ENCODE data around the gene VWA3A. TPM values are rescaled to one million over a fixed set of nuclear protein-coding genes. Genes with fewer than 3 reads are reported as not detected.
A peak's percentile ranks its signal among the peaks of the same experiment; 100 is the strongest.

Gene VWA3A
- total and polyA plus RNA-seq, 2 of the 8 experiments (the other 6 are each of a cell fraction or from before 2014, with no cell fraction given): 0.05 TPM; not detected in 1

DNA sequence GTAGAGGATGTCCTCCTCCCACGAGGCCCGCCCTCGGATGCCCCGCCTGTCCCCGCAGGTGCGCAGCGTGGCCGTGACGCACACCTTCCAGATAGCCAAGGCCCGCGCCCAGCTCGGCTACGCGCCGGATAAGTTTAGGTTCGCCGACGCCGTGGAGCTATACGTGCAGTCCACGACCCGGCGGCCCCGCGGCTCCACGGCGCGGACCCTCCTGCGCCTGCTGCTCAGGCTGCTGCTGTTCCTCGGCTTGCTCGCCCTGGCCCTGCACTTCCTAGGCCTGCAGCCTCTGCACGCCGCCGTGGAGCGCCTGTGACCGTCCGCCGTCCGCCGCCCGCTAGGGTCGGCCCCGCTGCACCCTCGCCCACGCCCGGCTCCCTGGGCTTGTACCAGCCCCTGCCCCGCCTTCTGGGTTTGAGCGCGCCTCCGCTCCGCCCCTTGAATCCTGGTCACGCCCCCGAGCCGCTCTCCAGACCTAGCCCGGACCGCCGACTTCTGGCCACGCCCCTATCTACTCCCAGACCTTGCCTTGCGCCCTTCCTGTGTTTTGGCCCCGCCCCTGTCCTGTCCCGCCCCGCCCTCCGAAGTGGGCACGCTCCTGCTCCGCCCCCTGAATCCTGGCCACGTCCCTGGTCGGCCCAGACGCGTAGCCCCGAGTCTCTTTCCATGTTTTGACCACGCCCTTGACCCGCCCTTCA is 97.9 kb downstream of the VWA3A start:
- H4K91ac ChIP-seq (replicated peaks; ENCODE audit: insufficient read length, low read length): no peak overlapping the region
- no peak overlapping the region for H2BK20ac ChIP-seq (ENCODE audit: low read length)
- H3K27me3 ChIP-seq (replicated peaks in 1 of 4; ENCODE audit: control insufficient read depth in 3 of 4, extremely low read depth in 1 of 4, insufficient read depth in 3 of 4, low read length in 3 of 4): peaks cover 0 to 6% (median 2%) of the 10 kb centered on the region in 4 experiments; a peak in 4 of 7 replicates
- H3K14ac ChIP-seq (ENCODE audit: insufficient read length): no peak overlapping the region
- 2% methylated on average over 40 of the region's 72 CpGs; no CpG with 5 or more reads in 1 of the 2 experiments for WGBS, 2 experiments (ENCODE audit: extremely low coverage in 1 of 2, insufficient coverage in 1 of 2, insufficient read length in 1 of 2, insufficient replicate concordance in 2 of 2, low coverage in 1 of 2, low lambda C conversion rate in 2 of 2, missing lambda C conversion rate in 1 of 2)
- no peak for DNase-seq (ENCODE audit: low read depth in 1 of 2, low spot score in 2 of 2)
- H3K4me3 ChIP-seq (ENCODE audit: extremely low read depth in 1 of 4, insufficient read depth in 2 of 4, low read depth in 3 of 4, low read length in 4 of 4): peak overlapping the region; percentile 66 to 79 (median 67)
- no peak overlapping the region for H4K5ac ChIP-seq (ENCODE audit: insufficient read length, low read depth, low read length)
- H3K4me2 ChIP-seq (ENCODE audit: insufficient read depth in 1 of 2, low read depth in 2 of 2, low read length in 2 of 2): peak overlapping the region; percentile 92 to 98
- H2BK15ac ChIP-seq (ENCODE audit: low read length): no peak overlapping the region
- H3K4me1 ChIP-seq (replicated peaks in 1 of 4; ENCODE audit: control insufficient read depth in 3 of 4, insufficient read depth in 4 of 4, low read length in 3 of 4): peaks cover 4 to 14% (median 10%) of the 10 kb centered on the region in 4 experiments; a peak in 6 of 7 replicates
- no peaks in the 10 kb centered on the region for H3K79me2 ChIP-seq (ENCODE audit: control insufficient read depth in 1 of 2, insufficient read depth in 2 of 2, low read length in 2 of 2)
- H2BK120ac ChIP-seq (replicated peaks; ENCODE audit: low read depth, low read length): no peak overlapping the region
- no peak overlapping the region for H3K4ac ChIP-seq (replicated peaks; ENCODE audit: insufficient read length, low read depth, low read length)
- H4K8ac ChIP-seq (ENCODE audit: extremely low read depth, insufficient read depth, low read length): no peak overlapping the region; the same call in 1 of the 2 replicates
- H4K20me1 ChIP-seq (replicated peaks in 1 of 2; ENCODE audit: control insufficient read depth in 1 of 2, insufficient read depth in 2 of 2, low read length in 2 of 2): no peaks in the 10 kb centered on the region
- no peak overlapping the region for H3K18ac ChIP-seq (ENCODE audit: extremely low read depth, low read length)
- H3K27ac ChIP-seq (ENCODE audit: low read depth, low read length): no peak overlapping the region
- no peaks in the 10 kb centered on the region for H3K79me1 ChIP-seq (ENCODE audit: low read depth, low read length)
- peaks cover 8% of the 10 kb centered on the region for H3K23me2 ChIP-seq (ENCODE audit: low read depth, low read length)
- no peaks in the 10 kb centered on the region for H3K36me3 ChIP-seq (ENCODE audit: control insufficient read depth in 2 of 4, insufficient read depth in 4 of 4, low read length in 3 of 4)
- peak overlapping the region in 2 of 4 experiments; percentile 31 to 58; a peak in 4 of 7 replicates for H3K9ac ChIP-seq (replicated peaks in 1 of 4; ENCODE audit: extremely low read depth in 1 of 4, low read depth in 3 of 4, low read length in 3 of 4)
- no peak for FAIRE-seq
- no peak overlapping the region; the same call in 1 of the 2 replicates for H2AFZ ChIP-seq (ENCODE audit: low read length)
- ChIA-PET POLR2A (ENCODE audit: partially characterized antibody) (interaction anchor here (0.5 to 1.6 kb wide), 5 partner anchors 15 to 199 kb away, joined by 3 to 4 read pairs (median 3); no protein-coding TSS in a partner anchor), CTCF (ENCODE audit: partially characterized antibody) (interaction anchor here (0.6 to 8.0 kb wide), 14 partner anchors 15 to 935 kb away, joined by 3 to 127 read pairs (median 11); partner anchors contain the start of genes PDZD9 and SDR42E2)
- H2BK12ac ChIP-seq (ENCODE audit: low read depth, low read length): no peak overlapping the region
- H3K9me3 ChIP-seq (ENCODE audit: insufficient read depth in 2 of 2, low read depth in 1 of 2, low read length in 1 of 2): no peaks in the 10 kb centered on the region
- H2BK5ac ChIP-seq (ENCODE audit: low read depth, low read length): peak overlapping the region; percentile 47; the same call in 1 of the 2 replicates
- H3K56ac ChIP-seq (replicated peaks; ENCODE audit: insufficient read length, low read depth, low read length): no peak overlapping the region
- no peak overlapping the region for H3K23ac ChIP-seq (ENCODE audit: insufficient read length)
- no peak overlapping the region for H2AK5ac ChIP-seq (ENCODE audit: low read depth, low read length)
- TF ChIP-seq CTCF (IDR thresholded peaks at IDR 0.05; ENCODE audit: control extremely low read depth in 1 of 3, insufficient read depth in 1 of 3, low read depth in 1 of 3, low read length in 3 of 3) (no peak), EZH2 (IDR thresholded peaks at IDR 0.05; ENCODE audit: low read depth, low read length, severe bottlenecking) (peak; percentile 10), BRCA1 (IDR thresholded peaks at IDR 0.05; ENCODE audit: low read depth, low read length) (no peak), KDM5A (IDR thresholded peaks at IDR 0.05; ENCODE audit: low read length) (no peak), POLR2AphosphoS5 (IDR thresholded peaks at IDR 0.05; ENCODE audit: low read depth, low read length) (peak; percentile 50; the same call in 1 of the 2 replicates), ZNF274 (IDR thresholded peaks at IDR 0.05; ENCODE audit: borderline replicate concordance, extremely low read depth, low read length) (no peak), SP1 (IDR thresholded peaks at IDR 0.05; ENCODE audit: low read depth, low read length) (peak; percentile 94), CTBP2 (IDR thresholded peaks at IDR 0.05; ENCODE audit: borderline replicate concordance, insufficient read depth, insufficient read length, low read length) (no peak), PHF8 (conservative IDR thresholded peaks at IDR 0.05; ENCODE audit: low read depth, low read length) (peak; percentile 67; the same call in 1 of the 2 replicates)

Measured in H1 (cell line).